Left lung (tissue), 10 donors: ENCODE data around the gene SIK2. TPM values are rescaled to one million over a fixed set of nuclear protein-coding genes. Genes with fewer than 3 reads are reported as not detected.

Source experiments
- ATAC-seq: fragments of 200-7000 bp; cut with Tn5 transposase; one replicate; pipeline ENCODE4 v1.9.1; 2020; ENCODE audit warnings: moderate library complexity
- DNase-seq, 4 donors: peaks; one replicate each; pipeline ENCODE4 v3.0.0-alpha.2; 2013 to 2020
- H3K27ac ChIP-seq, 2 donors: fragments of 200-600 bp; sonication (generic) in 1 of 2; one replicate each; pipeline versions ENCODE4 v1.5.0 to v1.8.0; 2020 to 2021
- H3K27me3 ChIP-seq, 2 donors: fragments of 200-600 bp; sonication (generic) in 1 of 2; one replicate each; pipeline versions ENCODE4 v1.5.0 to v1.8.0; 2020 to 2021
- H3K36me3 ChIP-seq, 2 donors: fragments of 200-600 bp; sonication (generic) in 1 of 2; one replicate each; pipeline versions ENCODE4 v1.5.0 to v1.8.0; 2020 to 2021
- H3K4me1 ChIP-seq, 2 donors: fragments of 200-600 bp; one replicate each; pipeline ENCODE4 v1.8.0; 2021
- H3K4me3 ChIP-seq, 2 donors: fragments of 200-600 bp; sonication (generic) in 1 of 2; one replicate each; pipeline versions ENCODE4 v1.5.0 to v1.8.0; 2020 to 2021; ENCODE audit warnings: mild to moderate bottlenecking in 1 of 2
- H3K9me3 ChIP-seq, 2 donors: fragments of 200-600 bp; sonication (generic) in 1 of 2; one replicate each; pipeline versions ENCODE4 v1.5.0 to v1.8.0; 2020 to 2021
- intact Hi-C, 2 donors: fragments of 100-400 bp; cut with DNase I; formaldehyde crosslinking; loops; one replicate each; pipeline versions ENCODE4 v1.11.2 to v1.14.2; 2022
- polyA plus RNA-seq, 6 donors: library from polyadenylated mRNA; unstranded; fragments of 120-200 nt; gene quantifications; one replicate each; pipeline ENCODE4 v1.2.1, GENCODE V29; 2013; ENCODE audit not compliant: insufficient read length in 6 of 6
- total RNA-seq, 2 donors: library from RNA; stranded (reverse); fragmentation: NEBNext Ultra II Directional; extraction: Animal tissue kit (Norgen Biotek cat#: 25700); gene quantifications; one replicate each; pipeline ENCODE4 v1.2.1, GENCODE V29; 2021
- TF ChIP-seq, protein P1 (sequence below), 2 donors: fragments of 200-600 bp; sonication (generic) in 1 of 2; IDR thresholded peaks; one replicate each; pipeline versions ENCODE4 v1.5.0 to v1.8.0; 2021; ENCODE audit warnings: antibody characterized with exemption in 2 of 2
- donor health status: DM: no; HTN: yes; CAD: no.
- donor health status: DM: no; HTN: no; CAD: no.

SIK2 gene
- total and polyA plus RNA-seq, 8 donors = 23.3 to 35.1 (median 30.8) TPM

DNA sequence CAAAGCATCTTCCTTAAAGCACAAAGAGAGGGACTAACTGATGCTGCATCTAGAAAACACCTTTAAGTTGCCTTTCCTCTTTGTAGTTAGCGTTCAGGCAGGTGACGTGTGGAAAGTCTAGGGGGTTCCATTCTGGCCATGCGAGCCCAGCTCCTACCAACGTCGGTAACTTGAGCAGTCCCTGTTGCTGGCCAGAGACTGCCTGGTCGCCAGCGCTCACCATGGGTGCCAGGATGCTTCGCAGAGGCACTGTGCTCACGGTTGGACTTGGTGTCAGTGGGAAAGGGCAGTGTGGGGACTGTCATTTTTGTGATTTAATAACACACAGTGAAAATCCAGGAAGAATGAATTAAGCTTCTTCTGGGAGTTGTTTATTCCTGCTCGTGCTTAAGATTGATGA is 123.4 kb downstream of the SIK2 start:
- ATAC-seq = no peak

DNA sequence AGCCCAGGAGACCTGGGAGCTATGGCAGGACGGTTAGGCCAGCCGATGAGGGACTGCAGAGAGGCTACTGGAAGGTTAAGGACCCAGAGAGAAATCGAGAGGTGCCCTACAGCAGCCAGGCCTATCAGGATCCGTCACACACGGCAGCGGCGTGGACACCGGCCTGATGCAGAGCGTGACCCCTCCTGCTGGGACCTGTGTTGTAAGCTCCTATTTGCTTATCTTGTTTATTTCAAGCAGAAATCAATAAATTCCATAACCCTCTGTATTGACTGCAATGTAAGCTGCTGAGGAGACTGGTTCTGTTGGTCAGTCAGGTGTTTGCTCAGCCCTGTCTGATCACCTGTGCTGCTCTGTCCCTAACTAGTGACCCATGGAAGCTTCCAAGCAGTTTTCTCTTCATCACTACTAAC is 124.1 kb downstream of the SIK2 start:
- Histone ChIP-seq H3K36me3 (peaks cover 0 to 70% of the 10 kb centered on the region in 2 donors), H3K9me3 (no peaks in the 10 kb centered on the region), H3K27ac (no peak overlapping the region), H3K4me1 (peaks cover 4 to 13% of the 10 kb centered on the region in 2 donors), H3K4me3 (no peak overlapping the region), H3K27me3 (no peaks in the 10 kb centered on the region)
- ATAC-seq = no peak
- TF ChIP-seq, protein P1, sequence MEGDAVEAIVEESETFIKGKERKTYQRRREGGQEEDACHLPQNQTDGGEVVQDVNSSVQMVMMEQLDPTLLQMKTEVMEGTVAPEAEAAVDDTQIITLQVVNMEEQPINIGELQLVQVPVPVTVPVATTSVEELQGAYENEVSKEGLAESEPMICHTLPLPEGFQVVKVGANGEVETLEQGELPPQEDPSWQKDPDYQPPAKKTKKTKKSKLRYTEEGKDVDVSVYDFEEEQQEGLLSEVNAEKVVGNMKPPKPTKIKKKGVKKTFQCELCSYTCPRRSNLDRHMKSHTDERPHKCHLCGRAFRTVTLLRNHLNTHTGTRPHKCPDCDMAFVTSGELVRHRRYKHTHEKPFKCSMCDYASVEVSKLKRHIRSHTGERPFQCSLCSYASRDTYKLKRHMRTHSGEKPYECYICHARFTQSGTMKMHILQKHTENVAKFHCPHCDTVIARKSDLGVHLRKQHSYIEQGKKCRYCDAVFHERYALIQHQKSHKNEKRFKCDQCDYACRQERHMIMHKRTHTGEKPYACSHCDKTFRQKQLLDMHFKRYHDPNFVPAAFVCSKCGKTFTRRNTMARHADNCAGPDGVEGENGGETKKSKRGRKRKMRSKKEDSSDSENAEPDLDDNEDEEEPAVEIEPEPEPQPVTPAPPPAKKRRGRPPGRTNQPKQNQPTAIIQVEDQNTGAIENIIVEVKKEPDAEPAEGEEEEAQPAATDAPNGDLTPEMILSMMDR (IDR thresholded peaks at IDR 0.05) = no peak
- no peak for DNase-seq
- intact Hi-C loops = no loop called here

More for the DNA sequence above, 123.4 kb downstream of the SIK2 start:
- Histone ChIP-seq H3K27me3 (no peaks in the 10 kb centered on the region), H3K4me3 (no peak overlapping the region), H3K27ac (no peak overlapping the region), H3K36me3 (peaks cover 0 to 77% of the 10 kb centered on the region in 2 donors), H3K9me3 (no peaks in the 10 kb centered on the region), H3K4me1 (peaks cover 4 to 7% of the 10 kb centered on the region in 2 donors)
- intact Hi-C loops = no loop called here
- DNase-seq = no peak
- TF ChIP-seq, protein P1 (IDR thresholded peaks at IDR 0.05) = no peak

DNA sequence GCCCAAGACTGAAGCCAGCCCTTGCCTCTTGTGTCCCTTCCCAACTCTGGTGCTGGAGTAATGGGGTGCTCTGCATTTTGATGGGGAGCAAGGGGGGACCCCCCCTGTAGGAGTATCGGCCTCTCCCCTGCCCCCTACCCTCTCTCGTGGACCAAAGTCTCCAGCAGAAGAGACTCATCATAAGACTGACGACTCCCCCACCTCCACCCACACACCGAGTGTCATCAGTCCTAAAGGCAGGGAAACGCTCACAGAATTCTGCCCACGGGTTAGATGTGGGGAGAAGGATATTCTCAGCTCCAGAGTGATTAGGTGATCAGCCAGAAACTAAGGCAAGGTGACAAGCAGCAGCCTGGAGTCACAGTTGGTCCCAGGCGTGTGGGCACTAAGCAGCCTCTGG is 125.2 kb downstream of the SIK2 start:
- Histone ChIP-seq H3K27ac (no peak overlapping the region), H3K27me3 (no peaks in the 10 kb centered on the region), H3K4me3 (no peak overlapping the region), H3K4me1 (peaks cover 4 to 18% of the 10 kb centered on the region in 2 donors), H3K36me3 (peaks cover 0 to 59% of the 10 kb centered on the region in 2 donors), H3K9me3 (no peaks in the 10 kb centered on the region)
- intact Hi-C loops = no loop called here
- TF ChIP-seq, protein P1 (IDR thresholded peaks at IDR 0.05) = no peak
- no peak for DNase-seq
- ATAC-seq = no peak

DNA sequence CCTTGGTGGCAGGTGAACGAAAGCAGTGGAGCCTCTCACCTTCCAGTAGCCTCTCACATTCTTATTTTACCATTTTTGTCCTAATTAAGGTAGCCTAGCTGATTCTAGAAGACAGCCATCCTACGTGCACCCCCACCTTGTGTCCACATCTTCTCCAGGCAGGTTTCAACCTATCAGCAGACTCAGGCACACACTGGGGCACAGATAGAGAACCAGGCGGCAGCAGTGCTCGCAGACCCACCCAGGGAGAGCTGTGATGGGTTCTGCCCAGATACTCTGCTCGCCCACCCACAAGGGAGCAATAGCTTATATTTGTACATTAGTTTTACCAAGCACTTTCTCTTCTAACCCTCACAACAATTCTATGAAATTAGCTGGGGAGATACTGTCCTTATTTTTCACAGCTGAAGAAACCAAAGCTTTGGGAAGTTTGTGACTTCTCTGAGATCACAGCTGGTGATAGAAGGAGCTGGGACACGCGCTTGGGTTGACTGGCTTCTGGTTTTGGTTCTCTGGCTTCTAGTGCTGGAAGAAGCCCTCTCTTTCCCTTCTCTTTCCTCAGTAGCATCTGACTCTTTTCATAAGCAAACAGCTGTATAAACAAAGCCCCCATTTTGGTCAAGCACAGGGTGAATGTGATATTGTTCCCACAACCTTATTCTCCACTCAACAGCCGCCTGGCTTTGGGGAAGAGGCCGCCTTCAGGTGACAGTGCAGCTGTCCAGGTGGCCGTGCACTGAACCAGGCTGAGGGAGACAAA is 127.0 kb downstream of the SIK2 start:
- Histone ChIP-seq H3K4me3 (no peak overlapping the region), H3K9me3 (no peaks in the 10 kb centered on the region), H3K27me3 (no peaks in the 10 kb centered on the region), H3K36me3 (peaks cover 0 to 41% of the 10 kb centered on the region in 2 donors), H3K4me1 (peaks cover 18 to 24% of the 10 kb centered on the region in 2 donors), H3K27ac (peak overlapping the region; percentile 28 to 51)
- ATAC-seq = no peak
- intact Hi-C loops = no loop called here
- TF ChIP-seq, protein P1 (IDR thresholded peaks at IDR 0.05) = no peak
- DNase-seq = peak in 2 of 4 donors; percentile 35 to 44

DNA sequence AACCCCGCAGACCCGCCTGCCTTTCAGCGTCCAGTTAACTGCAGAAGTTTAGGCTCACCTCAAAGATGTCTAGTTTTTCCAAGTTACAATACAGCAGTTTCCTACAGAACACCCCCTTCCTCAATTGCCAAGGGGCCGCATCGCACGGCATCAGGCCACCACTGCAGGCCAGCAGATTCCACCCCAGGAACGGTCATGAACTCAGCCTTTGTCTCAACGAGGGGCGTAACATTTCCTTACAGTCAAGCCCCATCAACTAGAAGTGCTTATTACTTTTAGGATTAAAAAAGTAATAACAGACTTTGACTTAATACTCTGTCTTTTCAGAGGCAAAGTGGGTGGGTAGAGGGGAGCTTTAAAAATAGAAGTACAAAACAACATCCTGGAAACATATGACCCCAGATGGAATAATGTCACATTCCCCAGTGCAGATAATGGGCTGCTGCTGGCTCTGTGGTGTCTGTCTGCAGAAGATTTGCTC is 127.6 kb downstream of the SIK2 start:
- Histone ChIP-seq H3K9me3 (no peaks in the 10 kb centered on the region), H3K36me3 (peaks cover 0 to 35% of the 10 kb centered on the region in 2 donors), H3K4me1 (peaks cover 19 to 27% of the 10 kb centered on the region in 2 donors), H3K27ac (peak overlapping the region; percentile 28 to 51), H3K4me3 (no peak overlapping the region), H3K27me3 (no peaks in the 10 kb centered on the region)
- TF ChIP-seq, protein P1 (IDR thresholded peaks at IDR 0.05) = no peak
- intact Hi-C loops = no loop called here
- ATAC-seq (no peak), DNase-seq (peak in 2 of 4 donors; percentile 27 to 44)
